Erythroblast (primary cell): ENCODE measurements around the gene MOV10L1.

ENCODE experiments used
- GATA1 ChIP-seq: IDR thresholded peaks from 2 replicates; pipeline ENCODE4 v1.6.1; 2011; ENCODE audit warnings: low read depth, mild to moderate bottlenecking, control low read depth, low read length, moderate library complexity
- POLR2A ChIP-seq: IDR thresholded peaks from 2 replicates; pipeline ENCODE4 v1.6.1; 2011; ENCODE audit warnings: mild to moderate bottlenecking, low read length

DNA sequence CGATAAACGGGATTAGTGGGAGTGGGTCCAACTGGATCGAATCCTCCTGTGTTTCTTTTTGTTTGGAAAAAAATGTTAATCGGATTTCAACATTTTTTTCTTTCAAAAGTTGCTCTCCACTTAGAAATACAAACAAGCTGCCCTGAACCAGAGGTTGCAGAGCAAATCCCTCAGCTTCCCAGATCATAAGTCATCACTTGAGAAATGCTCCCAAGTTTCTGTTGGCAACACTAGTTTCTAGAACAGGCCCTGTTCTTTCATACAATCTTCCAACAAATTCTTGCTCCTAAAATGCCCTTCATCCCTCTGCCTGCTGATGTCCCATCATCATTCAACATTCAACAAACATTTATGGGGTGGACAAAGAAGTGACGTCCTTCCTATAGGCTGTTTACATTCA, 3.3 kb upstream of the MOV10L1 start:
- no peak for TF ChIP-seq POLR2A
- no peak for TF ChIP-seq GATA1
